ENCODE results near the gene FOXP2.

FOXP2 gene

GRCh38 chr7:114466917-114467316 lies 52.3 kb downstream of the FOXP2 start:
- H3K4me3 ChIP-seq (replicated peaks in 1 of 2; ENCODE audit: low read depth in 2 of 2, low read length in 2 of 2), result no peak overlapping the region
- TF ChIP-seq CTCF (IDR thresholded peaks at IDR 0.05; ENCODE audit: low read depth, low read length), result no peak
- DNase-seq (ENCODE audit: low read depth in 2 of 2), result no peak

GRCh38 chr7:114468844-114469243 lies 54.2 kb downstream of the FOXP2 start:
- DNase-seq (ENCODE audit: low read depth in 2 of 2), result peak in 1 of 2 donors; percentile 4
- TF ChIP-seq CTCF (IDR thresholded peaks at IDR 0.05; ENCODE audit: low read depth, low read length), result no peak
- H3K4me3 ChIP-seq (replicated peaks in 1 of 2; ENCODE audit: low read depth in 2 of 2, low read length in 2 of 2), result no peak overlapping the region

- DNase-seq (ENCODE audit: low read depth in 2 of 2), result no peak
- no peak for TF ChIP-seq CTCF (IDR thresholded peaks at IDR 0.05; ENCODE audit: low read depth, low read length)
- no peak overlapping the region for H3K4me3 ChIP-seq (replicated peaks in 1 of 2; ENCODE audit: low read depth in 2 of 2, low read length in 2 of 2)
These were observed 58.4 kb downstream of the FOXP2 start for GRCh38 chr7:114472896-114473512.

- TF ChIP-seq CTCF (IDR thresholded peaks at IDR 0.05; ENCODE audit: low read depth, low read length), result no peak
- H3K4me3 ChIP-seq (replicated peaks in 1 of 2; ENCODE audit: low read depth in 2 of 2, low read length in 2 of 2), result no peak overlapping the region
- DNase-seq (ENCODE audit: low read depth in 2 of 2), result no peak
These were observed 63.8 kb downstream of the FOXP2 start for GRCh38 chr7:114478384-114478783.

- H3K4me3 ChIP-seq (replicated peaks in 1 of 2; ENCODE audit: low read depth in 2 of 2, low read length in 2 of 2), result no peak overlapping the region
- no peak for TF ChIP-seq CTCF (IDR thresholded peaks at IDR 0.05; ENCODE audit: low read depth, low read length)
- peak; percentile 19 to 65 for DNase-seq (ENCODE audit: low read depth in 2 of 2)
These were observed 67.4 kb downstream of the FOXP2 start for GRCh38 chr7:114481999-114482398.

GRCh38 chr7:114484226-114484625 lies 69.6 kb downstream of the FOXP2 start:
- no peak for DNase-seq (ENCODE audit: low read depth in 2 of 2)
- no peak for TF ChIP-seq CTCF (IDR thresholded peaks at IDR 0.05; ENCODE audit: low read depth, low read length)
- no peak overlapping the region for H3K4me3 ChIP-seq (replicated peaks in 1 of 2; ENCODE audit: low read depth in 2 of 2, low read length in 2 of 2)

GRCh38 chr7:114487174-114487573 lies 72.6 kb downstream of the FOXP2 start:
- no peak overlapping the region for H3K4me3 ChIP-seq (replicated peaks in 1 of 2; ENCODE audit: low read depth in 2 of 2, low read length in 2 of 2)
- TF ChIP-seq CTCF (IDR thresholded peaks at IDR 0.05; ENCODE audit: low read depth, low read length), result no peak
- DNase-seq (ENCODE audit: low read depth in 2 of 2), result no peak
